Hematopoietic multipotent progenitor cell treated with erythropoietin and hydrocortisone succinate and interleukin-3 and kit ligand, for 15 days (in vitro differentiated cells): ENCODE measurements around the gene AEBP1.
A peak's percentile ranks its signal among the peaks of the same experiment; 100 is the strongest.

ENCODE experiments used
- DNase-seq: peaks from one replicate; pipeline ENCODE4 v3.0.0-alpha.2; 2015; ENCODE audit warnings: low spot score

The AEBP1 gene

GRCh38 chr7:44143646-44144250 lies 39.6 kb downstream of the AEBP1 start:
- DNase-seq = no peak

GRCh38 chr7:44144426-44144967 lies 40.4 kb downstream of the AEBP1 start:
- DNase-seq = no peak

- no peak for DNase-seq
Observed at GRCh38 chr7:44144968-44145478, 40.9 kb downstream of the AEBP1 start.

GRCh38 chr7:44145479-44145968 lies 41.4 kb downstream of the AEBP1 start:
- DNase-seq = no peak

GRCh38 chr7:44145969-44146911 lies 42.1 kb downstream of the AEBP1 start:
- DNase-seq = peak; percentile 31

- DNase-seq = no peak
Observed at GRCh38 chr7:44147026-44147991, 43.2 kb downstream of the AEBP1 start.

- no peak for DNase-seq
Observed at GRCh38 chr7:44148166-44148565, 44.0 kb downstream of the AEBP1 start.

GRCh38 chr7:44148961-44149536 lies 44.9 kb downstream of the AEBP1 start:
- no peak for DNase-seq

- DNase-seq = no peak
Observed at GRCh38 chr7:44149571-44150465, 45.7 kb downstream of the AEBP1 start.

- no peak for DNase-seq
Observed at GRCh38 chr7:44150466-44150832, 46.3 kb downstream of the AEBP1 start.

- DNase-seq = no peak
Observed at GRCh38 chr7:44150966-44151941, 47.1 kb downstream of the AEBP1 start.

GRCh38 chr7:44151956-44152355 lies 47.8 kb downstream of the AEBP1 start:
- no peak for DNase-seq

- no peak for DNase-seq
Observed at GRCh38 chr7:44152971-44153947, 49.1 kb downstream of the AEBP1 start.

- no peak for DNase-seq
Observed at GRCh38 chr7:44153948-44154335, 49.8 kb downstream of the AEBP1 start.

GRCh38 chr7:44154703-44155102 lies 50.6 kb downstream of the AEBP1 start:
- DNase-seq = no peak

- no peak for DNase-seq
Observed at GRCh38 chr7:44155191-44156185, 51.3 kb downstream of the AEBP1 start.
